H1 (cell line): Measurements from ENCODE around the gene BCL2A1. TPM values are rescaled to one million over a fixed set of nuclear protein-coding genes. Genes with fewer than 3 reads are reported as not detected.

ENCODE experiments used
- CTBP2 ChIP-seq: IDR thresholded peaks from 2 replicates; pipeline ENCODE4 v1.7.0; 2011; ENCODE audit warnings: borderline replicate concordance, mild to moderate bottlenecking, moderate library complexity, mixed read lengths, low read length; ENCODE audit not compliant: insufficient read depth, insufficient read length
- GABPA ChIP-seq: IDR thresholded peaks from 2 replicates; pipeline ENCODE4 v1.6.1; 2011; ENCODE audit warnings: mild to moderate bottlenecking, low read length, moderate library complexity, borderline replicate concordance; ENCODE audit not compliant: insufficient read depth
- NANOG ChIP-seq: IDR thresholded peaks from 2 replicates; pipeline ENCODE4 v1.6.1; 2011; ENCODE audit warnings: low read length, low read depth, mild to moderate bottlenecking, inconsistent platforms; ENCODE audit not compliant: insufficient read depth, poor library complexity, severe bottlenecking
- NRF1 ChIP-seq: IDR thresholded peaks from 2 replicates; pipeline ENCODE4 v1.6.1; 2011; ENCODE audit warnings: mild to moderate bottlenecking, low read depth, low read length, improper control_type of control experiment
- SP4 ChIP-seq: IDR thresholded peaks from 2 replicates; pipeline ENCODE4 v1.6.1; 2012; ENCODE audit warnings: low read length, inconsistent platforms
- SRF ChIP-seq: IDR thresholded peaks from 2 replicates; pipeline ENCODE4 v1.6.1; 2011; ENCODE audit warnings: mild to moderate bottlenecking, low read depth, low read length, moderate library complexity
- TBP ChIP-seq: IDR thresholded peaks from 2 replicates; pipeline ENCODE4 v1.6.1; 2011; ENCODE audit warnings: low read depth, low read length, improper control_type of control experiment
- polyA plus RNA-seq, 7 experiments: library from polyadenylated mRNA; depleted of rRNA in 3 of 7; stranded (reverse) in 5 of 7; unstranded in 2 of 7; fragments of >200 nt in 5 of 7; fragments of 200-250 nt in 2 of 7; gene quantifications; 1 replicate in 5 of 7; 2 replicates in 1 of 7; 4 replicates in 1 of 7; pipeline versions ENCODE4 v1.2.1 to v1.2.3, GENCODE V29; 2011 to 2013; ENCODE audit warnings: missing spikeins in 2 of 7, mixed read lengths in 2 of 7
- total RNA-seq: library from RNA; stranded (reverse); fragmentation: NEBNext Ultra II Directional; extraction: Animal tissue kit (Norgen Biotek cat#: 25700); gene quantifications from 2 replicates; pipeline ENCODE4 v1.2.1, GENCODE V29; 2021
- TF ChIP-seq, protein P1 (sequence below): fragments of 300-600 bp; sonication (generic); IDR thresholded peaks from 2 replicates; pipeline ENCODE4 v1.7.1; 2012; ENCODE audit warnings: low read length, moderate library complexity, mild to moderate bottlenecking, inconsistent platforms; ENCODE audit not compliant: insufficient replicate concordance
- TF ChIP-seq, protein P2 (sequence below): IDR thresholded peaks from 2 replicates; pipeline ENCODE4 v1.6.1; 2012; ENCODE audit warnings: inconsistent platforms

BCL2A1 gene
- total and polyA plus RNA-seq, 2 of the 8 experiments (the other 6 are each of a cell fraction or from before 2014, with no cell fraction given): not detected

DNA sequence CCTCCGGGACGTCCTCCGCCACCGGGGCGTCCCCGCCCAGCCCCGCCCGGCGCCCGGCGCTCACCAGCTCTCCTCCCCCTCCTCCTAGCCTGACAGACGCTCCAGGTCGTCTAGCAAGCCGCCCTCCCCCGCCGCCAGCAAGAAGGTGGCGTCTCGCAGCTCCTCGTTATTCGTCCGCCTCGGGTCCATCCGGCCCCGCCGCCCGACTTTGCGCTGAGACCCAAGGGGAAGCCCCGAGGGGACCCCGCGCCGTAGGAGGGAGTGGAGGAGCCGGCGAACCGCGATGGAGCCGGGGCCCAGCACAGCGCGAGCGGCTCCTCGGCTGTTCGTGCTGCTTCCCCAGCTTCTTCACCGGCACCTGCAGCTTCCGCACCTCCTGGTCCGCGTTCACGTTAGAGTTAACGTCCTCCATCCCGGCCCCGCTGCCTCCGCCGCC is 47.9 kb downstream of the BCL2A1 start (continued):
- TF ChIP-seq, protein P1, sequence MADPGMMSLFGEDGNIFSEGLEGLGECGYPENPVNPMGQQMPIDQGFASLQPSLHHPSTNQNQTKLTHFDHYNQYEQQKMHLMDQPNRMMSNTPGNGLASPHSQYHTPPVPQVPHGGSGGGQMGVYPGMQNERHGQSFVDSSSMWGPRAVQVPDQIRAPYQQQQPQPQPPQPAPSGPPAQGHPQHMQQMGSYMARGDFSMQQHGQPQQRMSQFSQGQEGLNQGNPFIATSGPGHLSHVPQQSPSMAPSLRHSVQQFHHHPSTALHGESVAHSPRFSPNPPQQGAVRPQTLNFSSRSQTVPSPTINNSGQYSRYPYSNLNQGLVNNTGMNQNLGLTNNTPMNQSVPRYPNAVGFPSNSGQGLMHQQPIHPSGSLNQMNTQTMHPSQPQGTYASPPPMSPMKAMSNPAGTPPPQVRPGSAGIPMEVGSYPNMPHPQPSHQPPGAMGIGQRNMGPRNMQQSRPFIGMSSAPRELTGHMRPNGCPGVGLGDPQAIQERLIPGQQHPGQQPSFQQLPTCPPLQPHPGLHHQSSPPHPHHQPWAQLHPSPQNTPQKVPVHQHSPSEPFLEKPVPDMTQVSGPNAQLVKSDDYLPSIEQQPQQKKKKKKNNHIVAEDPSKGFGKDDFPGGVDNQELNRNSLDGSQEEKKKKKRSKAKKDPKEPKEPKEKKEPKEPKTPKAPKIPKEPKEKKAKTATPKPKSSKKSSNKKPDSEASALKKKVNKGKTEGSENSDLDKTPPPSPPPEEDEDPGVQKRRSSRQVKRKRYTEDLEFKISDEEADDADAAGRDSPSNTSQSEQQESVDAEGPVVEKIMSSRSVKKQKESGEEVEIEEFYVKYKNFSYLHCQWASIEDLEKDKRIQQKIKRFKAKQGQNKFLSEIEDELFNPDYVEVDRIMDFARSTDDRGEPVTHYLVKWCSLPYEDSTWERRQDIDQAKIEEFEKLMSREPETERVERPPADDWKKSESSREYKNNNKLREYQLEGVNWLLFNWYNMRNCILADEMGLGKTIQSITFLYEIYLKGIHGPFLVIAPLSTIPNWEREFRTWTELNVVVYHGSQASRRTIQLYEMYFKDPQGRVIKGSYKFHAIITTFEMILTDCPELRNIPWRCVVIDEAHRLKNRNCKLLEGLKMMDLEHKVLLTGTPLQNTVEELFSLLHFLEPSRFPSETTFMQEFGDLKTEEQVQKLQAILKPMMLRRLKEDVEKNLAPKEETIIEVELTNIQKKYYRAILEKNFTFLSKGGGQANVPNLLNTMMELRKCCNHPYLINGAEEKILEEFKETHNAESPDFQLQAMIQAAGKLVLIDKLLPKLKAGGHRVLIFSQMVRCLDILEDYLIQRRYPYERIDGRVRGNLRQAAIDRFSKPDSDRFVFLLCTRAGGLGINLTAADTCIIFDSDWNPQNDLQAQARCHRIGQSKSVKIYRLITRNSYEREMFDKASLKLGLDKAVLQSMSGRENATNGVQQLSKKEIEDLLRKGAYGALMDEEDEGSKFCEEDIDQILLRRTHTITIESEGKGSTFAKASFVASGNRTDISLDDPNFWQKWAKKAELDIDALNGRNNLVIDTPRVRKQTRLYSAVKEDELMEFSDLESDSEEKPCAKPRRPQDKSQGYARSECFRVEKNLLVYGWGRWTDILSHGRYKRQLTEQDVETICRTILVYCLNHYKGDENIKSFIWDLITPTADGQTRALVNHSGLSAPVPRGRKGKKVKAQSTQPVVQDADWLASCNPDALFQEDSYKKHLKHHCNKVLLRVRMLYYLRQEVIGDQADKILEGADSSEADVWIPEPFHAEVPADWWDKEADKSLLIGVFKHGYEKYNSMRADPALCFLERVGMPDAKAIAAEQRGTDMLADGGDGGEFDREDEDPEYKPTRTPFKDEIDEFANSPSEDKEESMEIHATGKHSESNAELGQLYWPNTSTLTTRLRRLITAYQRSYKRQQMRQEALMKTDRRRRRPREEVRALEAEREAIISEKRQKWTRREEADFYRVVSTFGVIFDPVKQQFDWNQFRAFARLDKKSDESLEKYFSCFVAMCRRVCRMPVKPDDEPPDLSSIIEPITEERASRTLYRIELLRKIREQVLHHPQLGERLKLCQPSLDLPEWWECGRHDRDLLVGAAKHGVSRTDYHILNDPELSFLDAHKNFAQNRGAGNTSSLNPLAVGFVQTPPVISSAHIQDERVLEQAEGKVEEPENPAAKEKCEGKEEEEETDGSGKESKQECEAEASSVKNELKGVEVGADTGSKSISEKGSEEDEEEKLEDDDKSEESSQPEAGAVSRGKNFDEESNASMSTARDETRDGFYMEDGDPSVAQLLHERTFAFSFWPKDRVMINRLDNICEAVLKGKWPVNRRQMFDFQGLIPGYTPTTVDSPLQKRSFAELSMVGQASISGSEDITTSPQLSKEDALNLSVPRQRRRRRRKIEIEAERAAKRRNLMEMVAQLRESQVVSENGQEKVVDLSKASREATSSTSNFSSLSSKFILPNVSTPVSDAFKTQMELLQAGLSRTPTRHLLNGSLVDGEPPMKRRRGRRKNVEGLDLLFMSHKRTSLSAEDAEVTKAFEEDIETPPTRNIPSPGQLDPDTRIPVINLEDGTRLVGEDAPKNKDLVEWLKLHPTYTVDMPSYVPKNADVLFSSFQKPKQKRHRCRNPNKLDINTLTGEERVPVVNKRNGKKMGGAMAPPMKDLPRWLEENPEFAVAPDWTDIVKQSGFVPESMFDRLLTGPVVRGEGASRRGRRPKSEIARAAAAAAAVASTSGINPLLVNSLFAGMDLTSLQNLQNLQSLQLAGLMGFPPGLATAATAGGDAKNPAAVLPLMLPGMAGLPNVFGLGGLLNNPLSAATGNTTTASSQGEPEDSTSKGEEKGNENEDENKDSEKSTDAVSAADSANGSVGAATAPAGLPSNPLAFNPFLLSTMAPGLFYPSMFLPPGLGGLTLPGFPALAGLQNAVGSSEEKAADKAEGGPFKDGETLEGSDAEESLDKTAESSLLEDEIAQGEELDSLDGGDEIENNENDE: no peak
- no peak for TF ChIP-seq SP4
- TF ChIP-seq CTBP2: no peak
- no peak for TF ChIP-seq NANOG
- TF ChIP-seq NRF1: no peak
- TF ChIP-seq TBP: no peak
- TF ChIP-seq, protein P2, sequence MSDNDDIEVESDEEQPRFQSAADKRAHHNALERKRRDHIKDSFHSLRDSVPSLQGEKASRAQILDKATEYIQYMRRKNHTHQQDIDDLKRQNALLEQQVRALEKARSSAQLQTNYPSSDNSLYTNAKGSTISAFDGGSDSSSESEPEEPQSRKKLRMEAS: no peak
- TF ChIP-seq SRF: no peak
- TF ChIP-seq GABPA: no peak
